Adrenal gland (tissue), 12 donors: ENCODE data around the gene BCLAF1. TPM values are rescaled to one million over a fixed set of nuclear protein-coding genes. Genes with fewer than 3 reads are reported as not detected.

Experiments
- DNase-seq, 7 donors: peaks; one replicate each; pipeline ENCODE4 v3.0.0-alpha.2; 2019 to 2020
- H3K27ac ChIP-seq, 5 donors: fragments of 200-600 bp; sonication (generic) in 4 of 5; 1 replicate in 3 of 5; 2 replicates in 2 of 5; pipeline versions ENCODE4 v1.5.1 to v1.8.0; 2016 to 2020; ENCODE audit warnings: mild to moderate bottlenecking in 1 of 5
- H3K27me3 ChIP-seq: fragments of 200-600 bp; 2 replicates; pipeline ENCODE4 v1.8.0; 2021
- H3K36me3 ChIP-seq, 2 donors: fragments of 200-600 bp; replicated peaks in 1 of 2; 1 replicate in 1 of 2; 2 replicates in 1 of 2; pipeline versions ENCODE4 v1.5.1 to v1.8.0; 2018 to 2022
- H3K4me1 ChIP-seq, 2 donors: fragments of 200-600 bp; replicated peaks in 1 of 2; 1 replicate in 1 of 2; 2 replicates in 1 of 2; pipeline versions ENCODE4 v1.5.1 to v1.8.0; 2018 to 2021
- H3K4me3 ChIP-seq, 4 donors: fragments of 200-600 bp; sonication (generic) in 3 of 4; one replicate each; pipeline ENCODE4 v1.5.1; 2016 to 2018
- H3K9me3 ChIP-seq, 3 donors: fragments of 200-600 bp; sonication (generic) in 1 of 3; replicated peaks in 1 of 3; 1 replicate in 2 of 3; 2 replicates in 1 of 3; pipeline versions ENCODE4 v1.5.1 to v1.8.0; 2016 to 2021
- CTCF ChIP-seq, 6 experiments: fragments of 450-650 bp in 4 of 6; fragments of 200-600 bp in 2 of 6; sonication (generic) in 1 of 6; IDR thresholded peaks; 1 replicate in 5 of 6; 2 replicates in 1 of 6; pipeline versions ENCODE4 v1.5.1 to v1.8.0; 2016 to 2021; ENCODE audit warnings: antibody characterized with exemption in 6 of 6, mild to moderate bottlenecking in 2 of 6, moderate library complexity in 1 of 6
- POLR2A ChIP-seq, 2 donors: fragments of 450-650 bp; IDR thresholded peaks; one replicate each; pipeline ENCODE4 v1.6.1; 2017; ENCODE audit warnings: antibody characterized with exemption in 2 of 2, mild to moderate bottlenecking in 2 of 2, moderate library complexity in 1 of 2
- WGBS, 4 donors: extraction: QIAGEN DNeasy Blood & Tissue Kit in 2 of 4; methylation state at CpG; one replicate each; pipeline versions ENCODE4 v1.1.5 to v1.1.7; 2013 to 2017; 5-methylcytosine and 5-hydroxymethylcytosine counted together
- intact Hi-C, 2 donors: fragments of 100-400 bp; cut with DNase I; formaldehyde crosslinking; loops; one replicate each; pipeline versions ENCODE4 v1.14.1 to v1.15.0; 2022 to 2023
- polyA plus RNA-seq, 3 donors: library from polyadenylated mRNA; stranded (reverse); fragments of 200-250 nt in 2 of 3; fragments of 350-450 nt in 1 of 3; fragmentation: Illumina TruSeq in 1 of 3; extraction: RNeasy Lipid Tissue Mini Kit (QIAGEN cat#74804) in 1 of 3; gene quantifications; one replicate each; pipeline ENCODE4 v1.2.3, GENCODE V29; 2013 to 2014
- total RNA-seq, 9 donors: library from RNA; depleted of rRNA in 4 of 9; stranded (reverse); fragments of >200 nt in 4 of 9; fragments of 120-200 nt in 1 of 9; fragmentation: NEBNext Ultra II Directional in 1 of 9; extraction: Animal tissue kit (Norgen Biotek cat#: 25700) in 1 of 9; gene quantifications; one replicate each; pipeline versions ENCODE4 v1.1.0 to v1.2.4, GENCODE V29; 2013 to 2023
- donor health status: healthy with polysubstance abuse.
- donor health status: Bipolar disorder and iron deficiency.
- donor health status: DM: yes; HTN: yes; CAD: no.
- donor health status: DM: no; HTN: no; CAD: no.
- donor health status: DM: no; HTN: no; CAD: no.
- donor health status: DM: yes; HTN: yes; CAD: no.

BCLAF1 gene
- total and polyA plus RNA-seq, 12 donors, result 27.7 to 210 (median 112) TPM

GRCh38 chr6:136317971-136318370 is 28.3 kb upstream of the BCLAF1 start:
- no peak for TF ChIP-seq POLR2A (IDR thresholded peaks at IDR 0.05)
- Histone ChIP-seq H3K4me3 (no peak overlapping the region), H3K36me3 (no peaks in the 10 kb centered on the region), H3K9me3 (no peaks in the 10 kb centered on the region), H3K27me3 (no peaks in the 10 kb centered on the region), H3K4me1 (no peaks in the 10 kb centered on the region), H3K27ac (no peak overlapping the region)
- WGBS, 4 donors, result 54 to 88% (median 68%) methylated on average over 6 of the region's 6 CpGs
- intact Hi-C loops, result loop anchor here in 1 of 2 donors (10.0 kb wide), 1 partner anchor 783 kb away; no protein-coding TSS in a partner anchor
- no peak for DNase-seq

GRCh38 chr6:136317021-136317694 is 27.5 kb upstream of the BCLAF1 start:
- H3K4me1 ChIP-seq, result no peaks in the 10 kb centered on the region
- H3K4me3 ChIP-seq, result no peak overlapping the region
- no peaks in the 10 kb centered on the region for H3K27me3 ChIP-seq
- DNase-seq, result peak; percentile 52 to 82 (median 56)
- TF ChIP-seq POLR2A (IDR thresholded peaks at IDR 0.05), result no peak
- TF ChIP-seq CTCF (IDR thresholded peaks at IDR 0.05), result peak; percentile 67 to 91 (median 80)
- intact Hi-C loops, result loop anchor here in 1 of 2 donors (10.0 kb wide), 1 partner anchor 782 kb away; no protein-coding TSS in a partner anchor
- WGBS, 4 donors, result 34 to 41% (median 38%) methylated on average over 5 of the region's 5 CpGs
- H3K36me3 ChIP-seq, result no peaks in the 10 kb centered on the region
- H3K9me3 ChIP-seq, result no peaks in the 10 kb centered on the region
- H3K27ac ChIP-seq, result no peak overlapping the region

GRCh38 chr6:136315594-136315993 is 25.9 kb upstream of the BCLAF1 start:
- H3K4me1 ChIP-seq, result no peaks in the 10 kb centered on the region
- no peak overlapping the region for H3K4me3 ChIP-seq
- DNase-seq, result no peak
- TF ChIP-seq CTCF (IDR thresholded peaks at IDR 0.05) (no peak), POLR2A (IDR thresholded peaks at IDR 0.05) (no peak)
- no peaks in the 10 kb centered on the region for H3K36me3 ChIP-seq
- intact Hi-C loops, result loop anchor here in 1 of 2 donors (10.0 kb wide), 1 partner anchor 781 kb away; no protein-coding TSS in a partner anchor
- H3K27ac ChIP-seq, result no peak overlapping the region
- WGBS, 4 donors, result 85 to 95% (median 89%) methylated on average over 4 of the region's 4 CpGs
- H3K9me3 ChIP-seq, result no peaks in the 10 kb centered on the region
- no peaks in the 10 kb centered on the region for H3K27me3 ChIP-seq

GRCh38 chr6:136312975-136313374 is 23.3 kb upstream of the BCLAF1 start:
- intact Hi-C loops, result loop anchor here in 1 of 2 donors (10.0 kb wide), 1 partner anchor 778 kb away; no protein-coding TSS in a partner anchor
- H3K27me3 ChIP-seq, result no peaks in the 10 kb centered on the region
- no peaks in the 10 kb centered on the region for H3K4me1 ChIP-seq
- H3K9me3 ChIP-seq, result no peaks in the 10 kb centered on the region
- no peak for DNase-seq
- no peak overlapping the region for H3K4me3 ChIP-seq
- no peaks in the 10 kb centered on the region for H3K36me3 ChIP-seq
- no peak overlapping the region for H3K27ac ChIP-seq
- WGBS, 4 donors, result 91 to 98% (median 93%) methylated on average over 3 of the region's 3 CpGs
- TF ChIP-seq POLR2A (IDR thresholded peaks at IDR 0.05) (no peak), CTCF (IDR thresholded peaks at IDR 0.05) (no peak)
